Trophoblast cell (in vitro differentiated cells and primary cell): ENCODE measurements around the gene MED26.

Experiments
- DNase-seq, 2 donors: peaks; one replicate each; pipeline ENCODE4 v3.0.0-alpha.2; 2016
- H2AFZ ChIP-seq: 2 replicates; pipeline ENCODE4 v1.6.1; 2013; ENCODE audit warnings: low read length, moderate library complexity, mild to moderate bottlenecking; ENCODE audit not compliant: insufficient read depth, poor library complexity
- H2AK5ac ChIP-seq: 2 replicates; pipeline ENCODE4 v1.6.1; 2013; ENCODE audit warnings: mild to moderate bottlenecking, low read length
- H2BK120ac ChIP-seq: 2 replicates; pipeline ENCODE4 v1.6.1; 2013; ENCODE audit warnings: low read length, mild to moderate bottlenecking, moderate library complexity; ENCODE audit not compliant: insufficient read depth, poor library complexity
- H2BK12ac ChIP-seq: 2 replicates; pipeline ENCODE4 v1.6.1; 2013; ENCODE audit warnings: mild to moderate bottlenecking, low read length, moderate library complexity
- H2BK5ac ChIP-seq: 2 replicates; pipeline ENCODE4 v1.6.1; 2013; ENCODE audit warnings: low read length, low read depth, moderate library complexity, mild to moderate bottlenecking; ENCODE audit not compliant: poor library complexity
- H3K14ac ChIP-seq: 2 replicates; pipeline ENCODE4 v1.6.1; 2013; ENCODE audit warnings: mild to moderate bottlenecking, low read length
- H3K18ac ChIP-seq: 2 replicates; pipeline ENCODE4 v1.6.1; 2013; ENCODE audit warnings: mild to moderate bottlenecking, low read length
- H3K23ac ChIP-seq: 2 replicates; pipeline ENCODE4 v1.6.1; 2013; ENCODE audit warnings: low read length
- H3K27ac ChIP-seq: 2 replicates; pipeline ENCODE4 v1.5.1; 2013; ENCODE audit warnings: low read depth, mild to moderate bottlenecking, inconsistent platforms, low read length, moderate library complexity
- H3K27me3 ChIP-seq: 2 replicates; pipeline ENCODE4 v1.6.1; 2013; ENCODE audit warnings: inconsistent platforms, mild to moderate bottlenecking, low read length, moderate library complexity; ENCODE audit not compliant: insufficient read depth
- H3K36me3 ChIP-seq, 2 experiments: 1 replicate in 1 of 2; 2 replicates in 1 of 2; pipeline ENCODE4 v1.6.1; 2013; ENCODE audit warnings: low read length in 2 of 2, mild to moderate bottlenecking in 2 of 2, moderate library complexity in 1 of 2; ENCODE audit not compliant: insufficient read depth in 2 of 2, control insufficient read depth in 1 of 2
- H3K4ac ChIP-seq: 2 replicates; pipeline ENCODE4 v1.6.1; 2013; ENCODE audit warnings: low read depth, mild to moderate bottlenecking, low read length, moderate library complexity
- H3K4me1 ChIP-seq, 2 experiments: 1 replicate in 1 of 2; 2 replicates in 1 of 2; pipeline ENCODE4 v1.6.1; 2013; ENCODE audit warnings: low read length in 2 of 2, mild to moderate bottlenecking in 2 of 2, moderate library complexity in 1 of 2; ENCODE audit not compliant: insufficient read depth in 2 of 2, control insufficient read depth in 1 of 2
- H3K4me2 ChIP-seq: 2 replicates; pipeline ENCODE4 v1.6.1; 2013; ENCODE audit warnings: inconsistent platforms, mild to moderate bottlenecking, low read length, moderate library complexity
- H3K4me3 ChIP-seq: 2 replicates; pipeline ENCODE4 v1.5.1; 2013; ENCODE audit warnings: mild to moderate bottlenecking, low read depth, low read length, inconsistent platforms
- H3K79me1 ChIP-seq: one replicate; pipeline ENCODE4 v1.6.1; 2013; ENCODE audit warnings: low read length
- H3K79me2 ChIP-seq: 2 replicates; pipeline ENCODE4 v1.6.1; 2013; ENCODE audit warnings: low read length, mild to moderate bottlenecking; ENCODE audit not compliant: control insufficient read depth, insufficient read depth, poor library complexity
- H3K9ac ChIP-seq: 2 replicates; pipeline ENCODE4 v1.6.1; 2013; ENCODE audit warnings: mild to moderate bottlenecking, low read length
- H3K9me3 ChIP-seq: 2 replicates; pipeline ENCODE4 v1.6.1; 2013; ENCODE audit warnings: low read depth, mild to moderate bottlenecking, control low read depth, inconsistent platforms, low read length; ENCODE audit not compliant: insufficient read depth
- H4K12ac ChIP-seq: 2 replicates; pipeline ENCODE4 v1.6.1; 2013; ENCODE audit warnings: low read depth, mild to moderate bottlenecking, low read length, moderate library complexity
- H4K8ac ChIP-seq: 2 replicates; pipeline ENCODE4 v1.6.1; 2013; ENCODE audit warnings: low read depth, mild to moderate bottlenecking, low read length, moderate library complexity
- H4K91ac ChIP-seq: one replicate; pipeline ENCODE4 v1.6.1; 2013; ENCODE audit warnings: low read depth, mild to moderate bottlenecking, low read length, moderate library complexity
- WGBS: extraction: QIAGEN DNeasy Blood & Tissue Kit; methylation state at CpG from one replicate; pipeline ENCODE4 v1.1.7; 2013; ENCODE audit warnings: missing lambda C conversion rate; ENCODE audit not compliant: insufficient read length, insufficient coverage; ENCODE audit errors: extremely low coverage; 5-methylcytosine and 5-hydroxymethylcytosine counted together

Gene MED26

GRCh38 chr19:16638666-16639065 is 10.7 kb upstream of the MED26 start:
- WGBS: no CpG with 5 or more reads among the region's 1 CpG
- H3K27ac ChIP-seq: no peak overlapping the region
- no peak overlapping the region for H2BK12ac ChIP-seq
- H3K23ac ChIP-seq: no peak overlapping the region
- H3K27me3 ChIP-seq: no peaks in the 10 kb centered on the region
- H3K36me3 ChIP-seq: peaks cover 22 to 47% of the 10 kb centered on the region in 2 experiments
- no peak overlapping the region for H3K14ac ChIP-seq
- no peak overlapping the region for H4K12ac ChIP-seq
- H3K4me2 ChIP-seq: no peak overlapping the region
- H2BK5ac ChIP-seq: no peak overlapping the region
- no peak overlapping the region for H3K4ac ChIP-seq
- H4K8ac ChIP-seq: no peak overlapping the region
- no peak overlapping the region for H2AK5ac ChIP-seq
- peaks cover 7 to 11% of the 10 kb centered on the region in 2 experiments for H3K4me1 ChIP-seq
- no peaks in the 10 kb centered on the region for H3K79me2 ChIP-seq
- H2BK120ac ChIP-seq: no peak overlapping the region
- no peak overlapping the region for H3K4me3 ChIP-seq
- H4K91ac ChIP-seq: no peak overlapping the region
- no peaks in the 10 kb centered on the region for H3K79me1 ChIP-seq
- H2AFZ ChIP-seq: no peak overlapping the region
- no peak overlapping the region for H3K18ac ChIP-seq
- H3K9me3 ChIP-seq: no peaks in the 10 kb centered on the region
- no peak for DNase-seq
- H3K9ac ChIP-seq: no peak overlapping the region

DNA sequence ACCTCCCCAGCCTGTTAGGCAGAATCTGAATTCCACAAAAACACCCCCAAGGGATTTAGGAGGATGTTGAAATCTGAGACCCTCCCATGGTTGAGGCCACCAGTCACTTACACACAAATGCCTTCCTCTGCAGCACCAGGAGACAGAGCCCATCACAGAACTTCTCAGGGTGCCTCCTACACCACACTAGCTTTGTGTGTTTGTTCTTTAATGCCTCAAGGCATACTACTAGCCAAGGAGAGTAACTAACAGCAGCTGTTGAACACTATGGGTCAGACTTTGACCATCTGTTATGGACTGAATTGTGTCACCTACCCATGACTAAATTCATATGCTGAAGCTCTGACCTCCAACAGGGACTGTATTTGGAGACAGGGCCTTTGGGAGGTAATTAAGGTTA is 9.5 kb upstream of the MED26 start:
- Histone ChIP-seq H3K79me2 (no peaks in the 10 kb centered on the region), H4K91ac (no peak overlapping the region), H3K23ac (no peak overlapping the region), H3K4me1 (peaks cover 7 to 11% of the 10 kb centered on the region in 2 experiments), H3K27ac (peak overlapping the region; percentile 40), H3K4me3 (no peak overlapping the region), H4K8ac (no peak overlapping the region), H3K4ac (no peak overlapping the region), H3K79me1 (no peaks in the 10 kb centered on the region), H3K9me3 (no peaks in the 10 kb centered on the region), H2BK12ac (no peak overlapping the region), H2AK5ac (no peak overlapping the region), H4K12ac (no peak overlapping the region), H3K4me2 (no peak overlapping the region), H3K18ac (no peak overlapping the region), H3K36me3 (peaks cover 20 to 42% of the 10 kb centered on the region in 2 experiments), H2BK5ac (no peak overlapping the region), H2BK120ac (no peak overlapping the region), H3K27me3 (no peaks in the 10 kb centered on the region), H2AFZ (no peak overlapping the region), H3K14ac (no peak overlapping the region), H3K9ac (no peak overlapping the region)
- peak; percentile 22 to 35 for DNase-seq

GRCh38 chr19:16631465-16631864 is 3.5 kb upstream of the MED26 start:
- Histone ChIP-seq H2AK5ac (no peak overlapping the region), H3K27me3 (no peaks in the 10 kb centered on the region), H3K4me3 (no peak overlapping the region), H3K9ac (no peak overlapping the region), H2AFZ (no peak overlapping the region), H2BK120ac (no peak overlapping the region), H3K27ac (no peak overlapping the region), H3K79me2 (peaks cover 15% of the 10 kb centered on the region), H3K23ac (no peak overlapping the region), H3K18ac (no peak overlapping the region), H3K14ac (no peak overlapping the region), H2BK5ac (no peak overlapping the region), H4K12ac (no peak overlapping the region), H3K4me1 (peaks cover 0 to 6% of the 10 kb centered on the region in 2 experiments), H2BK12ac (no peak overlapping the region), H3K9me3 (no peaks in the 10 kb centered on the region), H3K79me1 (peaks cover 12% of the 10 kb centered on the region), H4K8ac (no peak overlapping the region), H3K4ac (no peak overlapping the region), H3K36me3 (peaks cover 13 to 17% of the 10 kb centered on the region in 2 experiments), H3K4me2 (no peak overlapping the region), H4K91ac (no peak overlapping the region)
- no CpG with 5 or more reads among the region's 6 CpGs for WGBS
- DNase-seq: no peak

DNA sequence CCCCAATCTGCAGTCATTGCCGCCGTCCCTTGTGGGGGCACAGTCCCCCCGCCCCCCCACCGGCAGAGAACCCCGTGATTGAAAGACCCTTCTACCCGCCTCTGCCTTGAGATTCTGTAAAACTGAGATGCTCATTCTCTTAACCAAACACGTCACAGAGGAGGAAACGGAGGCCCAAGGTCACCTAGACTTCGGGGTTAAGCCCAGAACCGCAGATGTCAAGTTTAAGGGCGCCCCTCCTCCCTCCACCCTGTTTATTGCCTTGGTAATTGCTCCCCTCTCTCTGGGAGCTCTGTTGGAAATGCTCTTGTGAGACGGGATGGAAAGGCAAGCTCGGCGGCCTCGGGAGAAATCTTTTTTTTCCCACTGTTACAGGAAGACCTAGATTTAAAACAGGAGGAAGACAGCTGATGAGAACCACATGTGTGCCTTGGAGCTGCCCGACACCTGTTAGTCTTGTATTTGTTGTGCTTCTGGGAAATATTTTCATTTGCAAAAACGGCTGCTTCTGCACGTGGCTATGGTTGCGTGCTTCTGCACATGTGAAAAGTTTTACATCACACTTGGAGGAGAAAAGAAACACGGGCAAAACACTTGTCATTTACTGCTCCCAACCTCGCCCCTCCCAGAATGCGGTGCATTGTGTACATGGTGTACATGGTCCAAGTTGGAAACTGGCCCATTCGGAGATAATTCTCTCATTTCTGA is 1.1 kb upstream of the MED26 start:
- peaks cover 21% of the 10 kb centered on the region for H3K79me2 ChIP-seq
- DNase-seq: no peak
- H3K79me1 ChIP-seq: peaks cover 12% of the 10 kb centered on the region
- H2AFZ ChIP-seq: peak overlapping the region; percentile 85
- peaks cover 10 to 21% of the 10 kb centered on the region in 2 experiments for H3K36me3 ChIP-seq
- H2BK120ac ChIP-seq: no peak overlapping the region
- H4K8ac ChIP-seq: peak overlapping the region; percentile 30
- H2BK12ac ChIP-seq: no peak overlapping the region
- no CpG with 5 or more reads among the region's 23 CpGs for WGBS
- H3K9ac ChIP-seq: peak overlapping the region; percentile 66
- H4K91ac ChIP-seq: peak overlapping the region; percentile 88
- peak overlapping the region; percentile 17 for H3K23ac ChIP-seq
- no peaks in the 10 kb centered on the region for H3K27me3 ChIP-seq
- H3K27ac ChIP-seq: peak overlapping the region; percentile 76
- H3K4me2 ChIP-seq: peak overlapping the region; percentile 55
- H3K4me3 ChIP-seq: peak overlapping the region; percentile 84
- peaks cover 0 to 6% of the 10 kb centered on the region in 2 experiments for H3K4me1 ChIP-seq
- peak overlapping the region; percentile 100 for H3K14ac ChIP-seq
- H3K9me3 ChIP-seq: no peaks in the 10 kb centered on the region
- peak overlapping the region; percentile 45 for H4K12ac ChIP-seq
- H3K18ac ChIP-seq: peak overlapping the region; percentile 99
- peak overlapping the region; percentile 71 for H3K4ac ChIP-seq
- H2BK5ac ChIP-seq: no peak overlapping the region
- H2AK5ac ChIP-seq: peak overlapping the region; percentile 44
